Activated CD4-positive, CD25-positive, alpha-beta regulatory T cell treated with anti-CD3 and anti-CD28 coated beads, Interleukin-2, amount 50 U/mL, for 24 hours (primary cell): ENCODE results near the gene TMCO1.
A peak's percentile ranks its signal among the peaks of the same experiment; 100 is the strongest.
"Not testable (repeated sequence)": the region's sequence is repeated elsewhere in the genome, so short reads cannot be mapped to it uniquely, and the experiment has no call there.

Experiments used
- ATAC-seq, 2 donors: fragments of 150-1000 bp; cut with Tn5 transposase; one replicate each; pipeline ENCODE4 v1.10.0; 2021; ENCODE audit warnings: mild to moderate bottlenecking in 1 of 2, moderate library complexity in 1 of 2

Gene TMCO1

DNA sequence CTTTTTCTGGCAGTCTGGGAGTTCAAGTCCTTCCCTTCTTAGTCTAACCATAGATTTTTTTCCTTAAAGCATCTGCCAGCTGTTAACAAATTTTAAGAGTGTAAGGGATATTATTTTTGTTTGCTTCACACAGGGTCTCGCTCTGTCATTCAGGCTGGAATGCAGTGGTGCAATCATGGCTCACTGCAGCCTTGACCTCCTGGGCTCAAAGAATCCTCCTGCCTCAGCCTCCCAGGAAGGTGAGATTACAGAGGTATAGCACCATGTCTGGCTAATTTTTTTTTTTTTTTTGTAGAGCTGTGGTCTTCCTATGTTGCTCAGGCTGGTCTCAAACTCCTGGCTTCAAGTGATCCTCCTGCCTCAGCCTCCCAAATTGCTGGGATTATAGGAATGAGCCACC lies 23.8 kb downstream of the TMCO1 start:
- ATAC-seq: not testable (repeated sequence)

DNA sequence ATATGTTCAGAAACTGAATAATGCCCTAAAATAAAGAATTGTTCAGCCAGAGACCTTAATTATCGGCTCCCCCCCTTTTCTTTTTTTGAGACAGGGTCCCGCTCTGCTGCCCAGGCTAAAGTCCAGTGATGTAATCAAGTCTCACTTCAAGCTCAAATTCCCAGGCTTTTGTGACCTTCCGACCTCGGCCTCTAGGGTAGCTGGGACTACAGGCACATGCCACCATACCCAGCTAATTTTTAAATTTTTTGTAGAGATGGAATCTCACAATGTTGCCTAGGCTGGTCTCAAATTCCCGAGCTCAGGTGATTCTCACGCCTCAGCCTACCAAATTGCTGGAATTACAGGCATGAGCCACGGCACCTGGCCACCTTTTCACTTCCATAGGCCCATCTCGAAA lies 26.5 kb downstream of the TMCO1 start:
- ATAC-seq: no peak

DNA sequence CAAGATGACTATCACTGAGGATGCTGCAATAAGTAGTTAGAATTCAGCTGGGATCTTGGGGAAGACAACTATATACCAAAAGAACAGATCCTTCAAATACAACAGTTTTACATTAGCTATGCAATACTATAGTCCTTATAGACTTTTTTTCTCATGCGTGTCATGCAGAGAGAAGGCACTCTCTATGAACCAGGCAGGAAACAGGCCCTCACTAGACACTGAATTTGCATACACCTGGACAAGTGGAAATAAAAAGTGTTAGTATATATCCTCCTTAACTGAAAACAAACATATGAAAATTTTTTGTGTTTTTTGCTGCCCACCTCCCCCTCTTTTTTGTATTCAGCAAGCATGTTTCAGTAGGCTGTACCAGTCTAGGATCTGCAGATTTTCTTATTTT lies 29.9 kb downstream of the TMCO1 start:
- ATAC-seq: no peak

DNA sequence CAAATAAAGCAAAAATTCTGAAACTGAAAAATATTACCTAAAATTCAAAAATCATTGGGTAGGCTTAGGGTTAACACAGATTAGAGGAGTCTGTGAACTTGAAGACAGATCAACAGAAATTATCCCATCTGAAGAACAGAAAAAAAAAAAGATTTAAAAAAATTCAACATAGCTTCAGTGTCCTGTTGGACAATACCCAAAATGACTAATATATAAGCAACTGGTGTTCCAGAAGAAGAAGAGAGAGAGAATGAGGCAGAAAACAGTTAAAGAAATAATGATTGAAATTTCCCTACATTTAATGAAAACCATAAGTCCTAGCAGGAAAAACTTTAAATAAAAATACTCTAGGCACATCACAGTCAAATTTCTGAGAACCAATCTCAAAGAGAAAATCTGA lies 31.5 kb downstream of the TMCO1 start:
- no peak for ATAC-seq

- no peak for ATAC-seq
Measured at GRCh38 chr1:165734906-165735305, 33.8 kb downstream of the TMCO1 start.

DNA sequence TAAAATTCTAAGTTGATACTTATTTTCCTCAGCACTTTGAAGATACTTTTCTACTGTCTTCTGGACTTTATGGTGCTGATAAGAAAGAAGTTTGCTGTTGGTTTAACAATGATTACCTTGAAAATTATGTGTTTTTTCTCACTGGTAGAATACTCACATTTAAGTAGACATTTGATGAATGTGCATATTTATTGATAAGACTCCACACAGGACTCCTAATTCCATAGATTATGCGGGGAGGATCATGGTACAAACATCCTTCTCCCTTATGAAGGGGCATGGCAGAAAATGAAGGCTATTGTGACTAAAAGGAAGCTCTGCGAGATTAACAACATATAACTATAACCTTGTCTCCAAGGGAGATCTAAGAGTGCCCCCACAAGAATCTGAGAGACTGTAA lies 41.8 kb downstream of the TMCO1 start:
- ATAC-seq: no peak

GRCh38 chr1:165726169-165726568 lies 42.5 kb downstream of the TMCO1 start:
- ATAC-seq: no peak

- no peak for ATAC-seq
Measured at GRCh38 chr1:165717918-165718515, 50.7 kb downstream of the TMCO1 start.

DNA sequence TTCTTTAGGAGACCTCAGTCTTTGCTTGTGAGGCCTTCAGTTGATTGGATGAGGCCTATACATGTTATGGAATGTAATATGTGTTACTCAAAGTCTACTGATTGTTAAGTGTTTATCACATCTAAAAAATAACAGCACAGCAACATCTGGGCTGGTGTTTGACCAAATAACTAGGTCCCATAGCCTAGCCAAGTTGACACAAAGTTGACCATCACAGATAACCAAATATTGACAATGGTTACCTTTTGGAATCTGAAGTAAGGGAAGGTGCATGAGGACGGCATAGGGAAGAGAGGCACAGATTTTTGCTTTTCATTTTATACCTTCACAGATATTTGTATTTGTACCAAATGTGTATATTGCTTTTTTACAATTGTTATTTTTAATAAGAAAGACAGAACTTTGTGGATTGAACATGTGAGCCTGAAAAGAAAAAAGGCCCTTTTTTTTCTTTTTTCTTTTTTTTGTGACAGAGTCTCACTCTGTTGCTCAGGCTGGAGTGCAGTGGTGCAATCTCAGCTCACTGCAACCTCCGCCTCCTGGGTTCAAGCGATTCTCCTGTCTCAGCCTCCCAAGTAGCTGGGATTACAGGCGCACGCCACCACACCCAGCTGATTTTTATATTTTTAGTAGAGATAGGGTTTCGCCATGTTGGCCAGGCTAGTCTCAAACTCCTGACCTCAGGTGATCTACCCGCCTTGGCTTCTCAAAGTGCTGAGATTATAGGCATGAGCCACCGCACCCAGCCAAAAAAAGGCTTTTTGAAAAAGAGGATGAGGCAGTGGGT lies 52.2 kb downstream of the TMCO1 start:
- not testable (repeated sequence) for ATAC-seq

DNA sequence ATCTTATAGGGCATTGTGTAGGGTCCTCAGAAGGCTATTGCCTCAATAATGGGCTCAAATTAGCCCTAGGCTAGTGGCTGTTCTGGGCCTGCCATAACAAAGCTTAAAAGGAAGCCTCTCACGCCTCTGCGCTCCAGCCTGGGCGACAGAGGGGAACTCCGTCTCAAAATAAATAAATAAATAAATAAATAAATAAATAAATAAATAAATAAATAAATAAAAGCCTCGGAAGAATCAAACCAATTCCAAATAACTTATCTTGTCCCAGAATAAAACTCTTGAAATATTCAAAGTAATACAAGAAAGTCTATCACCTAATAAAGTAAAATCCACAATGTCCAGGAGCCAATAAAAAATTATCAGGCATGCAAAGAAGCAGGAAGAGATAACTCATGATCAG lies 55.9 kb downstream of the TMCO1 start:
- ATAC-seq: no peak

DNA sequence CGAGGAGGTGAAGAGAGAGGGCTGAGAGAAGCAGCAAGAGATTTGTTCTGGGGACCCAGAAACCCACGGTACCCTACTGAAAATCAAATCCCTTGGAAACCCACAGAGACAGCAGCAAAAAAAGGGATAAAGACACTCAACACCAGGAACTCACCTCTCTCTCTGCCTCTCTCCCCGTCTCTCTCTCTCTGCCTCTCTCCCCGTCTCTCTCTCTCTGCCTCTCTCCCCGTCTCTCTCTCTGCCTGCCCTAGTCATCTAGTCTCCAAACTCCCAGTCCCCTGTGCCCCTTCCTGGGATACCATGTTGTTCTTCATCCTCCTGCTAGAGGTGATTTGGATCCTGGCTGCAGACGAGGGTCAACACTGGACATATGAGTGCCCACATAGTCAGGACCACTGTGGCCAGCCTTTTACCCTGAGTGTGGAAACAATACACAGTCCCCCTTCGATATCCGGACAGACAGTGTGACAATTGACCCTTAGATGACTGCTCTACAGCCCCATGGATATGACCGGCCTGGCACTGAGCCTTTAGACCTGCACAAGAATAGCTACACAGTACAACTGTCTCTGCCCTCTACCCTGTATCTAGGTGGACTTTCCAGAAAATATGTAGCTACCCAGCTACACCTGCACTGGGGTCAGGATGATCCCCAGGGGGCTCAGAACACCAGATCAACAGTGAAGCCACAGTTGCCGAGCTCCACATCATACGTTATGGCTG lies 60.5 kb downstream of the TMCO1 start:
- no peak for ATAC-seq

- no peak for ATAC-seq
Measured at GRCh38 chr1:165703648-165704047, 65.0 kb downstream of the TMCO1 start.

DNA sequence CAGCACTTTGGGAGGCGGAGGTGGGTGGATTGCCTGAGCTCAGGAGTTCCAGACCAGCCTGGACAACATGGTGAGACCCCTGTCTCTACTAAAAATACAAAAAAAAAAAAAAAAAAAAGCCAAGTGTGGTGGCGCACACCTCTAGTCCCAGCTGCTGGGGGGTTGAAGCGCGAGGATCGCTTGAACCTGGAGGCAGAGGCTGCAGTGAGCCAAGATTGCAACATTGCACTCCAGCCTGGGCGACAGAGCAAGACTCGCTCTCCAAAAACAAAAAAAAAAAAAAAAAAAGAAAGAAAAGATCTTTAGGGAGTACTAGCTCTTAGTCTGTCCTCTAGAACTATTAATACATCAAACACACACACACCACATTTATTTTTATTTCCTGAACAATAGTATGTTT lies 66.7 kb downstream of the TMCO1 start:
- not testable (repeated sequence) for ATAC-seq

DNA sequence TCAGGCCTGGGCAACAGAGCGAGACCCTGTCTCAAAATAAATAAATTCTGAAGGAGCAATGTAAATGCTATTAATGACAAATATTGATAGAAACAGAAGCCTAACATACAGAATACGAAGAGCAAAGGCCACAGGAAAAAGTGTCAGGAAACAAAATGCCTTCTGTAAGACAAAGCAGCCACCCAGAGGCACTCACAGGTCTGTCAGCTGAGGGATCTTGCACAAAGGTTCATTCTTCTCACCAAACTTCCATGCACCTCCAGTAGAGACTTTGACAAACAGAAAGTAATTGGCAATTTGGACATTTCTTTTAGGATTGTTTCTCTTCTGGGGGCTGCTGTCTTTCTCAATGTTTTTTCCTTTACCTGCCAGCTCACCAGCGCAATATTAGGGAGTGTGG lies 69.1 kb downstream of the TMCO1 start:
- no peak for ATAC-seq

- no peak for ATAC-seq
Measured at GRCh38 chr1:165698761-165699052, 70.0 kb downstream of the TMCO1 start.

- ATAC-seq: peak; percentile 95
Measured at GRCh38 chr1:165697881-165698760, 70.5 kb downstream of the TMCO1 start, which contains the start of gene ALDH9A1. TSS of gene ALDH9A1 (minus strand) at chr1:165698562. CDS start at chr1:165698558, 4 bp downstream.

- ATAC-seq: no peak
Measured at GRCh38 chr1:165697491-165697880, 71.2 kb downstream of the TMCO1 start.

DNA sequence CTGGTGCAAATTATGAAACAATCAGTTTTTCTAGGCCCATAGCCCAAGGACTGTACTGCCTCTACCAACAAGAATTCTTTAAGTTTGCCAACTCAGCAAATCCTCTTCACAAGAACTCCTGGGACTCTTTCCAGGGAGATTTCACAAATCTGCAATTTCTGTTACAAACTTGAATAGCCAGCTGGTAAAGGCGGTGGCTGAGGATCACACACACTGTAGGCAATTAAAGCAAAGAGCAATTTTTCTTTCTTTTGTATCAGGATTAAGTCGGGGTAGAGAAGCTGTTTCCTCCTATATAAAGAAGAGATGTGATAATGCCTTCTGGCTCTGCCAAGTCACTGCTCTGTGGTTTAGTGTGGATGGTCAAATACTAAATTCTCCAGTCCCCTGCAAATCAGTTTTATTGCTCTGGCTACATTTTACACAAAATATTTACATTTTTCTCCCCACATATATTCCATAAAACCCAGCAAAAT lies 72.0 kb downstream of the TMCO1 start:
- no peak for ATAC-seq

- no peak for ATAC-seq
Measured at GRCh38 chr1:165695031-165695430, 73.6 kb downstream of the TMCO1 start.

GRCh38 chr1:165688046-165688445 lies 80.6 kb downstream of the TMCO1 start:
- no peak for ATAC-seq

DNA sequence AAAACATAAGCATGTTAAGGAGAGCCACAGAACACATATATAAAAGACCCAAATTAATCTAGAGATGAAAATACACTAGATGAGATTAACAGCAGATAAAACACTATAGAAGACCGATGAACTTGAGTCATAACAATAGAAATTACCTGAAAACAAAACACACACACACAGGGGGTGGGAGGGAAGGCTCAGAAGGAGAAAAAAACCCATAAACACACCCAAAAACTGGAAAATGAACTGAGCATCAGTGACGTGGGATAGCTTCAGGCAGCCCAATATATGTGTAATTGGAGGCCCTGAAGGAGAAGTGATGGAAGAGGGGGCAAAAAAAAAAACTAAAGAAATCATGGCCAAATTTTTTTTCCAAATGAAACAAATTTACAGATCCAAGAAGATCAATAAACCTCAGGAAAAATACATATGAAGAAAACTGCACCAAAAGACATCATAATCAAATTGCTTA lies 81.7 kb downstream of the TMCO1 start:
- ATAC-seq: peak; percentile 28 to 77

DNA sequence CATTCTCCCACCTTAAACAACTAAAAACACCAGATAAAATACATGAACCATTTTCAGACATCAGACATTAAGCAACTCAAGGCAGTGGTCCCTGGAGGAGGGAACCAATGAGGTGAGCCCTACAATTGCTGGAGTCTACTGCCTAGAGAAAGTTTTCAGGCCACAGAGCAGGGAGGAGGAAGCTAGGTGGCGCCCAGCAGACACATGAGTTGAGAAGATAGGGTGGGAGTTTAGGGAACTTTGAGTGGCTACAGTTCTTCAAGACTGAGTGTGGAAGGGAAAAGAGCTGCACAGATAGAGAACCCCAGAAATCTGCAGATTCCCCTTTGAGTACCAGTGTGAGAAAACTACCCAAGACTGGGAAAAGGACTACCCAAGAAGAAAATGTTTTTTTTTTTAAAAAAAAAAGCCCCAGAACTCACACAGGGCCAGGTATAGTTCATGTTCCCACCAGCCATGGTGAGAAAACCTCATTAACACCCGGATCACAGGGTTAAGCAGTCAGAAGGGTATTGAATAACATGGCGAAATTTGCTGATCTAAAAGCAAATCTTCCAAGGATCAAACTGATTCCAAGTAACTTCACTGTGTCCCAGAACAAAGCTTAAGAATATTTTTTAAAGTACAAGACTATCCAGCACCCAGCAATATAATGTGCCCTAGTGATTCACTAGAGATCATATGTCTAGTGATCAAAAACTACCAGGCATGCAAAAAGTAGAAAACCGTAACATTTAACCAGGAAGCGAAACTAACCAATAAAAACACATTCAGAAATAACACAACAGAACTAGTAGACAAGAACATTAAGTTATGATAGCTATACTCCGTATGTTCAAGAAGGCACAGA lies 82.3 kb downstream of the TMCO1 start:
- peak; percentile 53 to 79 for ATAC-seq
